HFF-Myc (cell line): ENCODE results near the gene FABP1.

ENCODE experiments used
- DNase-seq: peaks from one replicate; pipeline ENCODE4 v3.0.0-alpha.2; 2011; ENCODE audit warnings: low read depth; ENCODE audit errors: extremely low read depth
- H3K4me3 ChIP-seq: replicated peaks from 2 replicates; pipeline ENCODE4 v1.5.1; 2011; ENCODE audit warnings: low read depth, mild to moderate bottlenecking, control low read depth, low read length
- CTCF ChIP-seq: IDR thresholded peaks from 2 replicates; pipeline ENCODE4 v1.5.1; 2012; ENCODE audit warnings: mild to moderate bottlenecking, low read depth, low read length, control low read depth; ENCODE audit errors: missing control alignments

The FABP1 gene

GRCh38 chr2:88129313-88129959 is 1.6 kb upstream of the FABP1 start:
- H3K4me3 ChIP-seq, result no peak overlapping the region
- DNase-seq, result no peak
- TF ChIP-seq CTCF, result no peak

- H3K4me3 ChIP-seq, result no peak overlapping the region
- TF ChIP-seq CTCF, result no peak
- DNase-seq, result no peak
Measured at GRCh38 chr2:88128654-88129312, 921 bp upstream of the FABP1 start.

GRCh38 chr2:88127638-88127887 is 299 bp downstream of the FABP1 start:
- no peak for DNase-seq
- TF ChIP-seq CTCF, result no peak
- H3K4me3 ChIP-seq, result no peak overlapping the region

- no peak overlapping the region for H3K4me3 ChIP-seq
- DNase-seq, result no peak
- no peak for TF ChIP-seq CTCF
Measured at GRCh38 chr2:88126772-88127637, 857 bp downstream of the FABP1 start.

GRCh38 chr2:88125924-88126771 is 1.7 kb downstream of the FABP1 start:
- no peak for TF ChIP-seq CTCF
- no peak for DNase-seq
- no peak overlapping the region for H3K4me3 ChIP-seq

GRCh38 chr2:88125344-88125923 is 2.4 kb downstream of the FABP1 start:
- no peak for DNase-seq
- no peak overlapping the region for H3K4me3 ChIP-seq
- TF ChIP-seq CTCF, result no peak
